Chondrocyte (in vitro differentiated cells): Measurements from ENCODE around the gene PRIM1. TPM values are rescaled to one million over a fixed set of nuclear protein-coding genes. Genes with fewer than 3 reads are reported as not detected.
A peak's percentile ranks its signal among the peaks of the same experiment; 100 is the strongest.
"Not testable (repeated sequence)": the region's sequence is repeated elsewhere in the genome, so short reads cannot be mapped to it uniquely, and the experiment has no call there.

Experiments
- DNase-seq: peaks from one replicate; pipeline ENCODE4 v3.0.0; 2021; ENCODE audit warnings: mixed read lengths, low spot score
- H3K27ac Mint-ChIP-seq: one replicate; pipeline ENCODE4 v1.8.0; 2021; ENCODE audit warnings: mild to moderate bottlenecking, moderate library complexity, mixed read lengths; ENCODE audit not compliant: unreplicated experiment
- H3K27me3 Mint-ChIP-seq: 2 replicates; pipeline ENCODE4 v1.8.0; 2021; ENCODE audit warnings: low read depth, mixed read lengths
- H3K36me3 Mint-ChIP-seq: 2 replicates; pipeline ENCODE4 v1.8.0; 2021; ENCODE audit warnings: low read depth, mixed read lengths
- H3K4me1 Mint-ChIP-seq: 2 replicates; pipeline ENCODE4 v1.8.0; 2021; ENCODE audit warnings: low read depth, mild to moderate bottlenecking, mixed read lengths
- H3K4me3 Mint-ChIP-seq: one replicate; pipeline ENCODE4 v1.8.0; 2021; ENCODE audit warnings: mild to moderate bottlenecking, moderate library complexity, mixed read lengths; ENCODE audit not compliant: unreplicated experiment
- H3K9me3 Mint-ChIP-seq: 2 replicates; pipeline ENCODE4 v1.8.0; 2021; ENCODE audit warnings: low read depth, mixed read lengths
- total RNA-seq: library from RNA; stranded (reverse); gene quantifications from 3 replicates; pipeline ENCODE4 v1.2.1, GENCODE V29; 2021
- TF ChIP-seq, protein P1 (sequence below): fragments of 200-600 bp; sonication (generic); IDR thresholded peaks from 2 replicates; pipeline ENCODE4 v1.5.0; 2021; ENCODE audit warnings: antibody characterized with exemption, mild to moderate bottlenecking, moderate library complexity

PRIM1 gene
- total RNA-seq, 1 donor from 2014 or later, result 3.5 TPM

DNA sequence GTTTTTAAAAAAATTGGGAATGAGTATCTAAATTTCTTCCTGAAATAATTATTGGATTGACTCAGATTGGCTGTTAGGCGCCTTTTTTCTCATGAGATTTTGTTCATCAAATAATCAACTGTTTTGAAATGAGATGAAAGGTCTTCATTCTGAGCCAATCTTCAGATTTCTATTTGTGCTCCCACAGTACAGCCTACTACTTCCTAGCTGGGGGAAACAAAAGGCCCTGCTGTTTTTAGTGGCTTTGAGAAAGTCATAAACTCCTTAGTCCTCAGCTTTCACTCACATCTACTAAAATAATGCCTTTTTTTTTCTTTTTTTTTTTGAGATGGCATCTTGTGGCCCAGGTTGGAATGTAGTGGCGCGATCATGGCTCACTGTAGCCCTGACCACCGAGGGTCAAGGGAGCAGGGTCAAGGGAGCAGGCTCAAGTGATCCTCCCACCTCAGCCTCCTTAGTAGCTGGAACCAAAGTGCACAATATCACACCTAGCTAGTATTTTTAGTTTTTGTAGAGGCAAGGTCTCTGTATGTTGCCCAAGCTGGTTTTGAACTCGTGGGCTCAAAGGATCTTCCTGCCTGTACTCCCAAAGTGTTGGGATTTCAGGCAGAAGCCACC is 42.3 kb downstream of the PRIM1 start:
- peak; percentile 2 for DNase-seq
- peaks cover 28% of the 10 kb centered on the region for H3K36me3 Mint-ChIP-seq
- H3K4me3 Mint-ChIP-seq, result no peak overlapping the region
- no peaks in the 10 kb centered on the region for H3K4me1 Mint-ChIP-seq
- no peaks in the 10 kb centered on the region for H3K27me3 Mint-ChIP-seq
- TF ChIP-seq, protein P1, sequence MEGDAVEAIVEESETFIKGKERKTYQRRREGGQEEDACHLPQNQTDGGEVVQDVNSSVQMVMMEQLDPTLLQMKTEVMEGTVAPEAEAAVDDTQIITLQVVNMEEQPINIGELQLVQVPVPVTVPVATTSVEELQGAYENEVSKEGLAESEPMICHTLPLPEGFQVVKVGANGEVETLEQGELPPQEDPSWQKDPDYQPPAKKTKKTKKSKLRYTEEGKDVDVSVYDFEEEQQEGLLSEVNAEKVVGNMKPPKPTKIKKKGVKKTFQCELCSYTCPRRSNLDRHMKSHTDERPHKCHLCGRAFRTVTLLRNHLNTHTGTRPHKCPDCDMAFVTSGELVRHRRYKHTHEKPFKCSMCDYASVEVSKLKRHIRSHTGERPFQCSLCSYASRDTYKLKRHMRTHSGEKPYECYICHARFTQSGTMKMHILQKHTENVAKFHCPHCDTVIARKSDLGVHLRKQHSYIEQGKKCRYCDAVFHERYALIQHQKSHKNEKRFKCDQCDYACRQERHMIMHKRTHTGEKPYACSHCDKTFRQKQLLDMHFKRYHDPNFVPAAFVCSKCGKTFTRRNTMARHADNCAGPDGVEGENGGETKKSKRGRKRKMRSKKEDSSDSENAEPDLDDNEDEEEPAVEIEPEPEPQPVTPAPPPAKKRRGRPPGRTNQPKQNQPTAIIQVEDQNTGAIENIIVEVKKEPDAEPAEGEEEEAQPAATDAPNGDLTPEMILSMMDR, result no peak
- H3K9me3 Mint-ChIP-seq, result no peaks in the 10 kb centered on the region
- no peak overlapping the region for H3K27ac Mint-ChIP-seq

DNA sequence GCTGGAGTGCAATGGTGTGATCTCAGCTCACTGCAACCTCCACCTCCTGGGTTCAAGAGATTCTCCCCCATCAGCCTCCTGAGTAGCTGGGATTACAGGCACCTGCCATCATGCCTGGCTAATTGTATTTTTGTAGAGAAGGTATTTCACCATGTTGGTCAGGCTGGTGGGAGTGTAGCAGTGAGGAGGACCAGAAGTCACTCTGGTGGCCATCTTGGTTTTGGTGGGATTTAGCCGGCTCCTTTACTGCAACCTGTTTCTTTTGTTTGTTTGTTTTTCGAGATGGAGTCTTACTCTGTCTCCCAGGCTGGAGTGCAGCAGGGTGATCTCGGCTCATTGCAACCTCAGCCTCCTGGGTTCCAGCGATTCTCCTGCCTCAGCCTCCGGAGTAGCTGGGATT is 47.6 kb downstream of the PRIM1 start:
- not testable (repeated sequence) for H3K27ac Mint-ChIP-seq, H3K9me3 Mint-ChIP-seq, H3K4me3 Mint-ChIP-seq, H3K4me1 Mint-ChIP-seq, H3K27me3 Mint-ChIP-seq, H3K36me3 Mint-ChIP-seq
- DNase-seq, result peak; percentile 8

DNA sequence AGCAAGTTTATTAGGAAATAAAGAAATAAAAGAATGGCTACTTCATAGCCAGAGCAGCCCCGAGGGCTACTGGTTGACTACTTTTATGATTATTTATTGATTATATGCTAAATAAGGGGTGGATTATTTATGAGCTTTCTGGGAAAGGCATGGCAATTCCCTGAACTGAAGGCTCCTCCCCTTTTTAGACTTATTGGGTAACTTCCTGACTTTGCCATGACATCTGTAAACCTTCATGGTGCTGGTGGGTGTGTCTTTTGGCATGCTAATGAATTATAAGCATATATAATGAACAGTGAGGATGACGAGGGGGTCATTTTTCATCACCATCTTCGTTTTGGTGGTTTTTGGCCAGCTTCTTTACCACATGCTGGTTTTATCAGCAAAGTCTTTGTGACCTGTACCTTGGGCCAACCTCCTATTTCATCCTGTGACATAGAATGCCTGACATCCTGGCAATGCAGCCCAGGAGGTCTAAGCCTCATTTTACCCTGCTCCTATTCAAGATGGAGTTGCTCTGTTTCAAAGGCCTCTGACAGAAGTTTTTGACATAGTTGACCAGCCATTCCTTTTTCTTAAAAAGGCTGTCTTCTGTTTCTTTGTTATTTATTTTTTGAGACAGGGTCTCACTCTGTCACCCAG is 53.0 kb downstream of the PRIM1 start:
- Mint-ChIP-seq H3K27me3 (no peaks in the 10 kb centered on the region), H3K27ac (no peak overlapping the region), H3K9me3 (no peaks in the 10 kb centered on the region), H3K4me3 (no peak overlapping the region), H3K4me1 (peaks cover 14% of the 10 kb centered on the region), H3K36me3 (no peaks in the 10 kb centered on the region)
- TF ChIP-seq, protein P1, result no peak
- no peak for DNase-seq

DNA sequence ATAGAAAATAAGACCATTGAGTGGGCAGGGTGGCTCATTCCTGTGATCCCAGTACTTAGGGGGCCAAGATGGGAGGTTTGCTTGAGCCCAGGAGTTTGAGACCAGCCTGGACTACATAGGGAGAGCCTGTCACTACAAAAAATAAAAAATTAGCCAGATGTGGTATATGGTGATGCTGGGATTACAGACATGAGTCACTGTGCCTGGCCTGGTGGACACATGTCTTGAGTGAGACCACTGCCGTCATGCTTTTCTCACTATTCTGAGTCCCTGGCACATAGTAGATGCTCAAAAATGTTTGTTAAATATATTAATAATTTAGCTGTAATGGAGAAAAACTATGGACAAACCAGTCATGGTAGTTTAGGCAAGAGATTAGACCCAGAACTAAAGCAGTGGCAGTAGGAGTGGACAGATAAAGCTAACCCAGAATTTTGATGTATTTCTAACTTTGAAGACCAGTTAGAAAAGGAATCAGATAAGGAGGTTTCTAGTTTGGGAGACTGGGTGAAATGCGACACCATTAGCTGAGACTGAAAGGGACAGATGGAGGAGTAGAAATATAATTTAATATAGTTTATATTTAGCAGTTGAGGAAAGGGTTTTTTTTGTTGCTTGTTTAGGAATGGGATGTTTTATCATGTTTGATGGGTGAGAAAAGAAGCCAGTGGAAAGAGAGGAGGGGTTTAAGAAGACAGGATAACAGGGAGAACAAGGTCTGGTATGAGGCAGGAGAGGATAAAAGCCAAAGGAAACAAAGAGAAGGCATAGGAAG is 56.6 kb downstream of the PRIM1 start:
- Mint-ChIP-seq H3K4me1 (peaks cover 11% of the 10 kb centered on the region), H3K36me3 (no peaks in the 10 kb centered on the region), H3K4me3 (no peak overlapping the region), H3K9me3 (no peaks in the 10 kb centered on the region), H3K27me3 (no peaks in the 10 kb centered on the region), H3K27ac (peak overlapping the region; percentile 92)
- TF ChIP-seq, protein P1, result no peak
- peak; percentile 4 for DNase-seq

DNA sequence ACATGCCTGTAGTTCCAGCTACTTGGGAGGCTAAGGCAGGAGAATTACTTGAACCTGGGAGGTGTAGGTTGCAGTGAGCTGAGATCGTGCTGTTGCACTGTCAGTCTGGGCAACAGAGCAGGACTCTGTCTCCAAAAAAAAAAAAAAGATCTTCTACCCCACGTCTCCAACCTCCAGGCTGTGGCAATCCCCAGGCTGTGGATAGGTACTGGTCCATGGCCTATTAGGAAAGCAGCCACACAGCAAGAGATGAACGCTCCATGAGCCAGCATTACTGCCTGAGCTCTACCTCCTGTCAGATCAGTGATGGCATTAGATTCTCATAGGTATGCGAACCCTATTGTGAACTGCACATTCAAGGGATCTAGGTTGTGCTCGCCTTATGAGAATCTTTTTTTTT is 58.0 kb downstream of the PRIM1 start:
- no peaks in the 10 kb centered on the region for H3K27me3 Mint-ChIP-seq
- no peak overlapping the region for H3K27ac Mint-ChIP-seq
- TF ChIP-seq, protein P1, result no peak
- no peaks in the 10 kb centered on the region for H3K9me3 Mint-ChIP-seq
- H3K4me3 Mint-ChIP-seq, result no peak overlapping the region
- H3K4me1 Mint-ChIP-seq, result peaks cover 11% of the 10 kb centered on the region
- no peaks in the 10 kb centered on the region for H3K36me3 Mint-ChIP-seq
- peak; percentile 13 for DNase-seq
